OCI-LY1 (cell line): ENCODE results near the gene YIF1B.

ENCODE experiments used
- H2AFZ ChIP-seq: fragments of 200-600 bp; sonication (generic), shearing (Covaris generic); 2 replicates; pipeline ENCODE4 v1.6.0; 2014; ENCODE audit warnings: antibody characterized with exemption, mild to moderate bottlenecking, low read length
- H3F3A ChIP-seq: fragments of 200-600 bp; sonication (generic), shearing (Covaris generic); 2 replicates; pipeline ENCODE4 v1.6.0; 2014; ENCODE audit warnings: mild to moderate bottlenecking, antibody characterized with exemption, low read length, moderate library complexity; ENCODE audit not compliant: insufficient read depth
- H3K27ac ChIP-seq: fragments of 200-600 bp; sonication (generic); 2 replicates; pipeline ENCODE4 v1.5.1; 2014; ENCODE audit warnings: low read length, mixed run types, mild to moderate bottlenecking, low read depth; ENCODE audit not compliant: poor library complexity, severe bottlenecking
- H3K27me3 ChIP-seq: fragments of 200-600 bp; sonication (generic); 2 replicates; pipeline ENCODE4 v1.6.0; 2014; ENCODE audit warnings: antibody characterized with exemption, mild to moderate bottlenecking, low read length, moderate library complexity; ENCODE audit not compliant: insufficient read depth
- H3K36me3 ChIP-seq: fragments of 200-600 bp; sonication (generic); 2 replicates; pipeline ENCODE4 v1.6.1; 2014; ENCODE audit warnings: mild to moderate bottlenecking, antibody characterized with exemption, low read length, moderate library complexity, mixed read lengths; ENCODE audit not compliant: insufficient read depth
- H3K4me1 ChIP-seq: fragments of 200-600 bp; sonication (generic); 2 replicates; pipeline ENCODE4 v1.5.1; 2014; ENCODE audit warnings: mild to moderate bottlenecking, low read length, moderate library complexity; ENCODE audit not compliant: insufficient read depth, severe bottlenecking
- H3K4me2 ChIP-seq: fragments of 200-600 bp; sonication (generic), shearing (Covaris generic); 2 replicates; pipeline ENCODE4 v1.6.1; 2014; ENCODE audit warnings: low read length
- H3K4me3 ChIP-seq: fragments of 200-600 bp; sonication (generic); 2 replicates; pipeline ENCODE4 v1.5.1; 2014; ENCODE audit warnings: low read length, low read depth, mild to moderate bottlenecking, mixed read lengths; ENCODE audit not compliant: poor library complexity, severe bottlenecking
- H3K79me2 ChIP-seq: fragments of 200-600 bp; shearing (Covaris generic); 2 replicates; pipeline ENCODE4 v1.6.1; 2016; ENCODE audit warnings: mixed run types, low read length, mixed read lengths; ENCODE audit not compliant: insufficient read depth
- H3K9ac ChIP-seq: fragments of 200-600 bp; sonication (generic), shearing (Covaris generic); 2 replicates; pipeline ENCODE4 v1.6.1; 2014; ENCODE audit warnings: mild to moderate bottlenecking, low read length, mixed read lengths
- H3K9me2 ChIP-seq: fragments of 200-600 bp; sonication (generic), shearing (Covaris generic); 2 replicates; pipeline ENCODE4 v1.6.1; 2014; ENCODE audit warnings: low read depth, mild to moderate bottlenecking, low read length, mixed read lengths
- H3K9me3 ChIP-seq: fragments of 200-600 bp; shearing (Covaris generic); 2 replicates; pipeline ENCODE4 v1.6.1; 2014; ENCODE audit warnings: low read length, mixed read lengths
- H4K20me1 ChIP-seq: fragments of 200-600 bp; sonication (generic), shearing (Covaris generic); 2 replicates; pipeline ENCODE4 v1.6.0; 2016; ENCODE audit warnings: mild to moderate bottlenecking, low read length; ENCODE audit not compliant: insufficient read depth
- CTCF ChIP-seq: fragments of 200-600 bp; sonication (generic), shearing (Covaris generic); IDR thresholded peaks from 2 replicates; pipeline ENCODE4 v1.5.1; 2017; ENCODE audit warnings: mild to moderate bottlenecking, antibody characterized with exemption, low read length, moderate library complexity, mixed read lengths
- EZH2 ChIP-seq: fragments of 200-600 bp; sonication (generic), shearing (Covaris generic); IDR thresholded peaks from 2 replicates; pipeline ENCODE4 v1.8.0; 2017; ENCODE audit warnings: borderline replicate concordance, mixed run types, mild to moderate bottlenecking, antibody characterized with exemption, low read length, moderate library complexity, mixed read lengths

YIF1B gene

DNA sequence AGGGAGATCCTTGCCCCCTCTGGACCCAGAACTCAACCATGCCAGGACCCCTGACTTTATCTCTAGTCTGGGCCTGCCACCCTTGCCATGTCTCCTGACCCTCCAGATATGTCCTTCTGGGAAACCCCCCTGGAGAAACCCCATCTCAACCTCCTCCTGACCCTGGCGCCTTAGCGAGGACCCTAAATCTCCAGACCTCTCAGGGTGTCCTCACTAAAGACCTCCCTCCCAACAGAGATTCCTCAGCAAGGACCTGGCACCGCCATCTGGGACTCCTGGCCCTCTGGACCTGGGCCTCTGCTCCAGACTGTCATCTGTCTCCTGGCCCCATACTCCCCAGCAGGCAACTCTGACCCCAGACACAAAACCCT is 5.2 kb upstream of the YIF1B start:
- H3K79me2 ChIP-seq: no peaks in the 10 kb centered on the region
- H3F3A ChIP-seq: no peaks in the 10 kb centered on the region
- no peaks in the 10 kb centered on the region for H3K9me3 ChIP-seq
- no peaks in the 10 kb centered on the region; the same call in 1 of the 2 replicates for H3K27me3 ChIP-seq
- H3K4me3 ChIP-seq: no peak overlapping the region
- TF ChIP-seq CTCF (no peak), EZH2 (no peak)
- no peak overlapping the region for H2AFZ ChIP-seq
- H3K4me1 ChIP-seq: peaks cover 28% of the 10 kb centered on the region
- H4K20me1 ChIP-seq: no peaks in the 10 kb centered on the region
- no peak overlapping the region for H3K27ac ChIP-seq
- H3K9me2 ChIP-seq: no peaks in the 10 kb centered on the region
- H3K4me2 ChIP-seq: no peak overlapping the region
- no peaks in the 10 kb centered on the region for H3K36me3 ChIP-seq
- H3K9ac ChIP-seq: no peak overlapping the region

DNA sequence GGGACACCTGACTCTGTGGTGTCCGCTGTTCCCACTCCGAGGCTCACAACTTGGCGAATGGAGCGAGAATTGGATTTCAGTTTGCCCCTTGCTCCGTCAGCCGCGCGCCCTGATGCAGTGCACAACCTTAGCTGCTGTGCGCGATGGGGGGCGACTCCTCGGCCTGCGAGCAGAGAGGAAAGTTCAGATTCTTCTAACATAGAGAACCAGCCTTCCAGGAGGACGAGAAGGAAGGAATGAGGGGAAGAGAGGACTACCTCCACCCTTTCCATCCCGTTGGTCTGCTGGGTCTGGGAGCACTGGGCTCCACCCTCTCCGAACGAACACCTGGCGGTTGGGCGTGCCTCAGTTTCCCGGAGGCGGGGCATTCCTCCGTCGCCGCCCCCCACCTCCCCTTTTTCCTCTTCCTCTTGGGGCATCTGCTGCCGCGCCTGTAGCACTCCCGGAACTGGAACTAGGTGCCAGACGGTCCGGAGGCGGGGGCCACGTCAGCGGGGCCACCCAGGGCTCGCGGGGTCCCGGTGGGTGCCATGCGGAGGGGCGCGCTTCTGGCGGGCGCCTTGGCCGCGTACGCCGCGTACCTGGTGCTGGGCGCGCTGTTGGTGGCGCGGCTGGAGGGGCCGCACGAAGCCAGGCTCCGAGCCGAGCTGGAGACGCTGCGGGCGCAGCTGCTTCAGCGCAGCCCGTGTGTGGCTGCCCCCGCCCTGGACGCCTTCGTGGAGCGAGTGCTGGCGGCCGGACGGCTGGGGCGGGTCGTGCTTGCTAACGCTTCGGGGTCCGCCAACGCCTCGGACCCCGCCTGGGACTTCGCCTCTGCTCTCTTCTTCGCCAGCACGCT is 3.9 kb upstream of the YIF1B start, which contains the start of gene KCNK6:
Gene KCNK6 (plus strand): TSS at position 425 of the 838 bp plus-strand sequence. CDS start 106 bp downstream, at position 531.
- peaks cover 35% of the 10 kb centered on the region for H3K4me1 ChIP-seq
- H3K4me2 ChIP-seq: peak within 1 kb of the TSS; percentile 94
- no peak within 1 kb of the TSS for H2AFZ ChIP-seq
- H3K9ac ChIP-seq: peak within 1 kb of the TSS; percentile 58
- H3F3A ChIP-seq: no peaks in the 10 kb centered on the region
- H3K27ac ChIP-seq: no peak within 1 kb of the TSS
- H4K20me1 ChIP-seq: no peaks in the 10 kb centered on the region
- H3K9me3 ChIP-seq: no peaks in the 10 kb centered on the region
- peak within 1 kb of the TSS; percentile 68 for H3K4me3 ChIP-seq
- H3K27me3 ChIP-seq: no peaks in the 10 kb centered on the region; the same call in 1 of the 2 replicates
- H3K9me2 ChIP-seq: no peaks in the 10 kb centered on the region
- no peaks in the 10 kb centered on the region for H3K79me2 ChIP-seq
- H3K36me3 ChIP-seq: no peaks in the 10 kb centered on the region
- TF ChIP-seq CTCF: no peak
- no peak for TF ChIP-seq EZH2

DNA sequence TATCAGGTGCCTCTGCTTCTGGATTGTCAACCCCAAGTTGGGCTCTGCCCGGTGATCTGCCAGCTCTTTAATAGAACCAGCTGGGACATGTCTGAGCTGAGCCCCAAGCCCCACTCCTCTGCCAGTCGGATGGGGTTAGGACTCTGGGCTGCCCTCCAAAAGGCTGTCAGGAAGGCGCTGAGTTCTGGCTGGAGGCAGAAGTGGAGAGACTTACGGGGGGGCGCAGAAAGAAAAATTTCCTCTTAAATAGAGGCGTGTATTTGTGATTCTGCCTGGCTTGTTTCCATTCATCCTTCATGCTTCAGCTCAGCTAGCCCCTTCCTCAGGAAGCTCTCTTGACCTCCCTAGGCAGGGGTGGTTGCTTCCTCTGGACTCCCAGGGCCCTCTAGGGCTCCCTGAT is 2.9 kb upstream of the YIF1B start:
- H3K79me2 ChIP-seq: no peaks in the 10 kb centered on the region
- H3F3A ChIP-seq: no peaks in the 10 kb centered on the region
- H3K27me3 ChIP-seq: no peaks in the 10 kb centered on the region; the same call in 1 of the 2 replicates
- H2AFZ ChIP-seq: no peak overlapping the region
- no peaks in the 10 kb centered on the region for H3K9me3 ChIP-seq
- H3K9ac ChIP-seq: no peak overlapping the region
- H3K9me2 ChIP-seq: no peaks in the 10 kb centered on the region
- no peak overlapping the region for H3K4me3 ChIP-seq
- TF ChIP-seq CTCF (no peak), EZH2 (no peak)
- peaks cover 43% of the 10 kb centered on the region for H3K4me1 ChIP-seq
- no peak overlapping the region for H3K4me2 ChIP-seq
- H4K20me1 ChIP-seq: no peaks in the 10 kb centered on the region
- H3K36me3 ChIP-seq: no peaks in the 10 kb centered on the region
- no peak overlapping the region for H3K27ac ChIP-seq
